ENCODE measurements around the gene TCAP. TPM values are rescaled to one million over a fixed set of nuclear protein-coding genes. Genes with fewer than 3 reads are reported as not detected.
"Not testable (repeated sequence)": the region's sequence is repeated elsewhere in the genome, so short reads cannot be mapped to it uniquely, and the experiment has no call there.

Gene TCAP
- total RNA-seq, 1 donor from 2014 or later = 20.7 TPM

- no peak for DNase-seq
These were observed 40.7 kb downstream of the TCAP start for GRCh38 chr17:39705786-39706348.

- no peak for DNase-seq
These were observed 41.2 kb downstream of the TCAP start for GRCh38 chr17:39706383-39706782.

GRCh38 chr17:39706921-39707337, 41.8 kb downstream of the TCAP start:
- DNase-seq = no peak

GRCh38 chr17:39709319-39709997, 44.3 kb downstream of the TCAP start:
- DNase-seq = no peak

GRCh38 chr17:39709998-39710964, 45.1 kb downstream of the TCAP start:
- no peak for DNase-seq

- DNase-seq = not testable (repeated sequence)
These were observed 45.9 kb downstream of the TCAP start for GRCh38 chr17:39711071-39711470.

- no peak for DNase-seq
These were observed 46.7 kb downstream of the TCAP start for GRCh38 chr17:39711851-39712250.

- DNase-seq = no peak
These were observed 49.1 kb downstream of the TCAP start for GRCh38 chr17:39714234-39714633.

- DNase-seq = no peak
These were observed 50.4 kb downstream of the TCAP start for GRCh38 chr17:39715375-39716072.

Other genes starting within 250 kb of the TCAP start
- gene MED1, start 214.1 kb upstream of the TCAP start, total RNA-seq = 22.1 TPM
- 33.1 TPM for gene CDK12, start 203.9 kb upstream of the TCAP start, total RNA-seq
- gene NEUROD2, start 57.4 kb upstream of the TCAP start, total RNA-seq = not detected
- 12.8 TPM for gene PPP1R1B, start 38.4 kb upstream of the TCAP start, total RNA-seq
- gene STARD3, start 28.2 kb upstream of the TCAP start, total RNA-seq = 15.8 TPM
- not detected for gene PNMT, start 3.1 kb downstream of the TCAP start, total RNA-seq
- 9.7 TPM for gene PGAP3, start 22.7 kb downstream of the TCAP start, total RNA-seq
- gene ERBB2, start 34.7 kb downstream of the TCAP start, total RNA-seq = 61.1 TPM
- 11.1 TPM for gene MIEN1, start 65.2 kb downstream of the TCAP start, total RNA-seq
- gene GRB7, start 72.6 kb downstream of the TCAP start, total RNA-seq = 8.8 TPM
- 0.39 TPM for gene IKZF3, start 199.0 kb downstream of the TCAP start, total RNA-seq
- gene ZPBP2, start 202.9 kb downstream of the TCAP start, total RNA-seq = not detected

Measured in skin of body (tissue), 2 donors.